ENCODE data around the gene SLC25A38. TPM values are rescaled to one million over a fixed set of nuclear protein-coding genes. Genes with fewer than 3 reads are reported as not detected.
"Not testable (repeated sequence)": the region's sequence is repeated elsewhere in the genome, so short reads cannot be mapped to it uniquely, and the experiment has no call there.

Gene SLC25A38
- polyA plus RNA-seq, 1 donor from 2014 or later: 32.5 TPM

DNA sequence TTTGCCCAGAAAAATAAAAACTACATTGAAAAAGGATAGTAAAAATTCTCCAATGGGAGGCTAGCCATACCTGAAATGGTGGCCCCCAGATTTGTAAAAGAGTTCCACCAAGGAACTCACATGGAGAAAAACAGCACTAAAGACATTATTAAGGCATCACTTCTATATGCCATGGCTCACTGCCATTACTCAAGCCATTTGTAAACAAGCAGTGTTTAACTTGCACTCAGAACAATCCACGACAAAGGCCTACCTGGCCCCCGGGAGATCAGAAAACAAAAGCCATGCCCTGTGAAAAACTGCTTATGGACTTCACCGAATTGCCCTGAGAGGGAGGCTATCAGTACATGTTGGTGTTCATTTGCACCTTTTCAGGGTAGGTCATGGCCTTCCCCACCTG, 34.1 kb upstream of the SLC25A38 start:
- Histone ChIP-seq H3K9me3 (ENCODE audit: low read length) (no peaks in the 10 kb centered on the region), H3K4me2 (ENCODE audit: low read length) (no peak overlapping the region), H3K4me3 (ENCODE audit: low read length) (no peak overlapping the region), H3F3A (ENCODE audit: insufficient read depth, low read length, poor library complexity, severe bottlenecking) (no peaks in the 10 kb centered on the region), H2AFZ (ENCODE audit: low read depth, low read length) (no peak overlapping the region), H3K9me2 (ENCODE audit: insufficient read depth, low read length) (no peaks in the 10 kb centered on the region), H3K79me2 (replicated peaks; ENCODE audit: insufficient read depth, low read length) (no peaks in the 10 kb centered on the region), H3K27me3 (ENCODE audit: insufficient read depth, low read depth, low read length) (no peaks in the 10 kb centered on the region), H3K27ac (ENCODE audit: low read length) (no peak overlapping the region), H3K9ac (ENCODE audit: low read length) (no peak overlapping the region), H3K36me3 (ENCODE audit: insufficient read depth, low read length) (no peaks in the 10 kb centered on the region), H4K20me1 (ENCODE audit: insufficient read depth) (no peaks in the 10 kb centered on the region)
- TF ChIP-seq SMC3 (conservative IDR thresholded peaks at IDR 0.05; ENCODE audit: poor library complexity): no peak
- TF ChIP-seq, protein P1, sequence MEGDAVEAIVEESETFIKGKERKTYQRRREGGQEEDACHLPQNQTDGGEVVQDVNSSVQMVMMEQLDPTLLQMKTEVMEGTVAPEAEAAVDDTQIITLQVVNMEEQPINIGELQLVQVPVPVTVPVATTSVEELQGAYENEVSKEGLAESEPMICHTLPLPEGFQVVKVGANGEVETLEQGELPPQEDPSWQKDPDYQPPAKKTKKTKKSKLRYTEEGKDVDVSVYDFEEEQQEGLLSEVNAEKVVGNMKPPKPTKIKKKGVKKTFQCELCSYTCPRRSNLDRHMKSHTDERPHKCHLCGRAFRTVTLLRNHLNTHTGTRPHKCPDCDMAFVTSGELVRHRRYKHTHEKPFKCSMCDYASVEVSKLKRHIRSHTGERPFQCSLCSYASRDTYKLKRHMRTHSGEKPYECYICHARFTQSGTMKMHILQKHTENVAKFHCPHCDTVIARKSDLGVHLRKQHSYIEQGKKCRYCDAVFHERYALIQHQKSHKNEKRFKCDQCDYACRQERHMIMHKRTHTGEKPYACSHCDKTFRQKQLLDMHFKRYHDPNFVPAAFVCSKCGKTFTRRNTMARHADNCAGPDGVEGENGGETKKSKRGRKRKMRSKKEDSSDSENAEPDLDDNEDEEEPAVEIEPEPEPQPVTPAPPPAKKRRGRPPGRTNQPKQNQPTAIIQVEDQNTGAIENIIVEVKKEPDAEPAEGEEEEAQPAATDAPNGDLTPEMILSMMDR (IDR thresholded peaks at IDR 0.05; ENCODE audit: poor library complexity, severe bottlenecking): no peak
- TF ChIP-seq POLR2AphosphoS5 (IDR thresholded peaks at IDR 0.05): no peak
- no peak for TF ChIP-seq MXI1 (conservative IDR thresholded peaks at IDR 0.05; ENCODE audit: poor library complexity, severe bottlenecking)
- no peak for TF ChIP-seq EP300 (conservative IDR thresholded peaks at IDR 0.05; ENCODE audit: poor library complexity, severe bottlenecking)
- TF ChIP-seq RAD21 (conservative IDR thresholded peaks at IDR 0.05): no peak
- TF ChIP-seq TAF1 (IDR thresholded peaks at IDR 0.05; ENCODE audit: low read depth): no peak
- TF ChIP-seq, protein P2, sequence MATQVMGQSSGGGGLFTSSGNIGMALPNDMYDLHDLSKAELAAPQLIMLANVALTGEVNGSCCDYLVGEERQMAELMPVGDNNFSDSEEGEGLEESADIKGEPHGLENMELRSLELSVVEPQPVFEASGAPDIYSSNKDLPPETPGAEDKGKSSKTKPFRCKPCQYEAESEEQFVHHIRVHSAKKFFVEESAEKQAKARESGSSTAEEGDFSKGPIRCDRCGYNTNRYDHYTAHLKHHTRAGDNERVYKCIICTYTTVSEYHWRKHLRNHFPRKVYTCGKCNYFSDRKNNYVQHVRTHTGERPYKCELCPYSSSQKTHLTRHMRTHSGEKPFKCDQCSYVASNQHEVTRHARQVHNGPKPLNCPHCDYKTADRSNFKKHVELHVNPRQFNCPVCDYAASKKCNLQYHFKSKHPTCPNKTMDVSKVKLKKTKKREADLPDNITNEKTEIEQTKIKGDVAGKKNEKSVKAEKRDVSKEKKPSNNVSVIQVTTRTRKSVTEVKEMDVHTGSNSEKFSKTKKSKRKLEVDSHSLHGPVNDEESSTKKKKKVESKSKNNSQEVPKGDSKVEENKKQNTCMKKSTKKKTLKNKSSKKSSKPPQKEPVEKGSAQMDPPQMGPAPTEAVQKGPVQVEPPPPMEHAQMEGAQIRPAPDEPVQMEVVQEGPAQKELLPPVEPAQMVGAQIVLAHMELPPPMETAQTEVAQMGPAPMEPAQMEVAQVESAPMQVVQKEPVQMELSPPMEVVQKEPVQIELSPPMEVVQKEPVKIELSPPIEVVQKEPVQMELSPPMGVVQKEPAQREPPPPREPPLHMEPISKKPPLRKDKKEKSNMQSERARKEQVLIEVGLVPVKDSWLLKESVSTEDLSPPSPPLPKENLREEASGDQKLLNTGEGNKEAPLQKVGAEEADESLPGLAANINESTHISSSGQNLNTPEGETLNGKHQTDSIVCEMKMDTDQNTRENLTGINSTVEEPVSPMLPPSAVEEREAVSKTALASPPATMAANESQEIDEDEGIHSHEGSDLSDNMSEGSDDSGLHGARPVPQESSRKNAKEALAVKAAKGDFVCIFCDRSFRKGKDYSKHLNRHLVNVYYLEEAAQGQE (IDR thresholded peaks at IDR 0.05; ENCODE audit: borderline replicate concordance): no peak
- no peak for TF ChIP-seq EZH2 (IDR thresholded peaks at IDR 0.05; ENCODE audit: borderline replicate concordance, insufficient read depth, low read length, poor library complexity, severe bottlenecking)

DNA sequence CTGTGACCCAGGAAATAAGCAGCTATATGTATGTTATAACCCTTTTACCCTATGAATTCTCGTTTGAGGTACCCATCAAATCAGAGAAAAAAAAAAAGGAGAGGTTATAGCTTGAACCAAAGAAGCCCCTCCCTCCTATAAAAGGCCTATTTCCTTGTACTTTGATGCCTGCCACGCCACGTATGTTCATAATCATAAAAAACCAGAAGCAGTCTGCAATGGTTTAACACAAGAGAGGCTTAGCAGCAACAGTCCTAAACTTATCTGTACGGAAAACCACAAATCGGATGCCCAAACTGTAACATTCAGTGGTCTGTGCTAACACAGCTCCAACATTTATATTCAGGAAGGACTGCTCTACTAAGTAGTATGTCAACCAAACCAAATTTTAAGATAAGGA, 32.5 kb upstream of the SLC25A38 start:
- H3K79me2 ChIP-seq (replicated peaks; ENCODE audit: insufficient read depth, low read length): no peaks in the 10 kb centered on the region
- H4K20me1 ChIP-seq (ENCODE audit: insufficient read depth): no peaks in the 10 kb centered on the region
- H2AFZ ChIP-seq (ENCODE audit: low read depth, low read length): no peak overlapping the region
- no peaks in the 10 kb centered on the region for H3K9me3 ChIP-seq (ENCODE audit: low read length)
- H3K9me2 ChIP-seq (ENCODE audit: insufficient read depth, low read length): no peaks in the 10 kb centered on the region
- H3K4me2 ChIP-seq (ENCODE audit: low read length): no peak overlapping the region
- H3K4me3 ChIP-seq (ENCODE audit: low read length): no peak overlapping the region
- TF ChIP-seq MXI1 (conservative IDR thresholded peaks at IDR 0.05; ENCODE audit: poor library complexity, severe bottlenecking): no peak
- TF ChIP-seq, protein P2 (IDR thresholded peaks at IDR 0.05; ENCODE audit: borderline replicate concordance): no peak
- TF ChIP-seq, protein P1 (IDR thresholded peaks at IDR 0.05; ENCODE audit: poor library complexity, severe bottlenecking): no peak
- no peak for TF ChIP-seq SMC3 (conservative IDR thresholded peaks at IDR 0.05; ENCODE audit: poor library complexity)
- TF ChIP-seq TAF1 (IDR thresholded peaks at IDR 0.05; ENCODE audit: low read depth): no peak
- TF ChIP-seq RAD21 (conservative IDR thresholded peaks at IDR 0.05): no peak
- TF ChIP-seq POLR2AphosphoS5 (IDR thresholded peaks at IDR 0.05): no peak
- no peak for TF ChIP-seq EP300 (conservative IDR thresholded peaks at IDR 0.05; ENCODE audit: poor library complexity, severe bottlenecking)
- TF ChIP-seq EZH2 (IDR thresholded peaks at IDR 0.05; ENCODE audit: borderline replicate concordance, insufficient read depth, low read length, poor library complexity, severe bottlenecking): no peak
- no peaks in the 10 kb centered on the region for H3K27me3 ChIP-seq (ENCODE audit: insufficient read depth, low read depth, low read length)
- no peak overlapping the region for H3K9ac ChIP-seq (ENCODE audit: low read length)
- H3K36me3 ChIP-seq (ENCODE audit: insufficient read depth, low read length): no peaks in the 10 kb centered on the region
- no peaks in the 10 kb centered on the region for H3F3A ChIP-seq (ENCODE audit: insufficient read depth, low read length, poor library complexity, severe bottlenecking)
- no peak overlapping the region for H3K27ac ChIP-seq (ENCODE audit: low read length)

DNA sequence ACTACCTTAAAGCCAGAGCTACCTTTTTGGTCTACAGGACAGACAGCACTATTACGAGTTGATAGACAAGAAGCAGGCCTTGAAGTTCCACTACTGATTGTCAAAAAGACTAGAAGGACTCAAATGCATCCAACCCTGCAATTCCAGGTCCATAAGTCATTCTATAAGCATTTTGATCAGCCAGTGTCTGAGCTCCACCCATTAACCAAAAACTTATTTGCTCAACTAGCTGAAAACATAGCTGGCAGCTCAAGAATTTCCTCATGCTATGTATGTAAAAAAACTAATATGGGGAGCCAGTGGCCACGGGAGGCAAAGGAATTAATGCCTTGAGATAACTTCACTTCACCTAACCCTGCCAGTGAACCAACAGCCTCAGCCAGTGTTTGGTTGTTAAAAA, 32.0 kb upstream of the SLC25A38 start:
- not testable (repeated sequence) for H3K36me3 ChIP-seq (ENCODE audit: insufficient read depth, low read length); H3K4me2 ChIP-seq (ENCODE audit: low read length)

More for the DNA sequence above, 32.0 kb upstream of the SLC25A38 start:
- H4K20me1 ChIP-seq (ENCODE audit: insufficient read depth); H3K27ac ChIP-seq (ENCODE audit: low read length); H3K79me2 ChIP-seq (replicated peaks; ENCODE audit: insufficient read depth, low read length); H3K27me3 ChIP-seq (ENCODE audit: insufficient read depth, low read depth, low read length); H3F3A ChIP-seq (ENCODE audit: insufficient read depth, low read length, poor library complexity, severe bottlenecking); H3K9me2 ChIP-seq (ENCODE audit: insufficient read depth, low read length); H3K4me3 ChIP-seq (ENCODE audit: low read length); H2AFZ ChIP-seq (ENCODE audit: low read depth, low read length); H3K9me3 ChIP-seq (ENCODE audit: low read length); H3K9ac ChIP-seq (ENCODE audit: low read length): not testable (repeated sequence)

Measured in neural cell (in vitro differentiated cells).